ENCODE results near the gene HHLA2.

- TF ChIP-seq, protein P1, sequence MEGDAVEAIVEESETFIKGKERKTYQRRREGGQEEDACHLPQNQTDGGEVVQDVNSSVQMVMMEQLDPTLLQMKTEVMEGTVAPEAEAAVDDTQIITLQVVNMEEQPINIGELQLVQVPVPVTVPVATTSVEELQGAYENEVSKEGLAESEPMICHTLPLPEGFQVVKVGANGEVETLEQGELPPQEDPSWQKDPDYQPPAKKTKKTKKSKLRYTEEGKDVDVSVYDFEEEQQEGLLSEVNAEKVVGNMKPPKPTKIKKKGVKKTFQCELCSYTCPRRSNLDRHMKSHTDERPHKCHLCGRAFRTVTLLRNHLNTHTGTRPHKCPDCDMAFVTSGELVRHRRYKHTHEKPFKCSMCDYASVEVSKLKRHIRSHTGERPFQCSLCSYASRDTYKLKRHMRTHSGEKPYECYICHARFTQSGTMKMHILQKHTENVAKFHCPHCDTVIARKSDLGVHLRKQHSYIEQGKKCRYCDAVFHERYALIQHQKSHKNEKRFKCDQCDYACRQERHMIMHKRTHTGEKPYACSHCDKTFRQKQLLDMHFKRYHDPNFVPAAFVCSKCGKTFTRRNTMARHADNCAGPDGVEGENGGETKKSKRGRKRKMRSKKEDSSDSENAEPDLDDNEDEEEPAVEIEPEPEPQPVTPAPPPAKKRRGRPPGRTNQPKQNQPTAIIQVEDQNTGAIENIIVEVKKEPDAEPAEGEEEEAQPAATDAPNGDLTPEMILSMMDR (conservative IDR thresholded peaks at IDR 0.05; ENCODE audit: low read depth, low read length): no peak
- TF ChIP-seq EZH2 (IDR thresholded peaks at IDR 0.05; ENCODE audit: low read length, unreplicated experiment): no peak
- TF ChIP-seq EZH2phosphoT487 (IDR thresholded peaks at IDR 0.05; ENCODE audit: borderline replicate concordance, low read length): no peak
Measured at GRCh38 chr3:108280476-108280875, 15.9 kb upstream of the HHLA2 start.

All from PC-3 (cell line).